ENCODE results near the gene RNASEH1.
"Not testable (repeated sequence)": the region's sequence is repeated elsewhere in the genome, so short reads cannot be mapped to it uniquely, and the experiment has no call there.

Gene RNASEH1

GRCh38 chr2:3585261-3586109 is 27.4 kb upstream of the RNASEH1 start:
- no peak overlapping the region for H2AFZ ChIP-seq (ENCODE audit: low read depth, low read length)
- no peaks in the 10 kb centered on the region for H3K4me1 ChIP-seq (ENCODE audit: insufficient read depth, low read length)
- H3K4me3 ChIP-seq (ENCODE audit: low read length) = no peak overlapping the region
- peaks cover 41% of the 10 kb centered on the region for H3K36me3 ChIP-seq (ENCODE audit: insufficient read depth, low read length)
- H3K9me3 ChIP-seq (ENCODE audit: low read length) = no peaks in the 10 kb centered on the region
- H3K27me3 ChIP-seq (ENCODE audit: insufficient read depth, low read length) = no peaks in the 10 kb centered on the region

- H2AFZ ChIP-seq (ENCODE audit: low read depth, low read length) = no peak overlapping the region
- no peaks in the 10 kb centered on the region for H3K4me1 ChIP-seq (ENCODE audit: insufficient read depth, low read length)
- no peaks in the 10 kb centered on the region for H3K9me3 ChIP-seq (ENCODE audit: low read length)
- H3K4me3 ChIP-seq (ENCODE audit: low read length) = no peak overlapping the region
- H3K36me3 ChIP-seq (ENCODE audit: insufficient read depth, low read length) = peaks cover 49% of the 10 kb centered on the region
- H3K27me3 ChIP-seq (ENCODE audit: insufficient read depth, low read length) = no peaks in the 10 kb centered on the region
These were observed 26.6 kb upstream of the RNASEH1 start for GRCh38 chr2:3584608-3585260.

GRCh38 chr2:3584076-3584475 is 25.9 kb upstream of the RNASEH1 start:
- Histone ChIP-seq H3K27me3 (ENCODE audit: insufficient read depth, low read length) (no peaks in the 10 kb centered on the region), H3K4me1 (ENCODE audit: insufficient read depth, low read length) (no peaks in the 10 kb centered on the region), H3K9me3 (ENCODE audit: low read length) (no peaks in the 10 kb centered on the region), H3K4me3 (ENCODE audit: low read length) (no peak overlapping the region), H3K36me3 (ENCODE audit: insufficient read depth, low read length) (peaks cover 56% of the 10 kb centered on the region), H2AFZ (ENCODE audit: low read depth, low read length) (no peak overlapping the region)

GRCh38 chr2:3581367-3582262 is 23.5 kb upstream of the RNASEH1 start:
- H3K36me3 ChIP-seq (ENCODE audit: insufficient read depth, low read length) = peaks cover 80% of the 10 kb centered on the region
- peaks cover 18% of the 10 kb centered on the region for H3K4me1 ChIP-seq (ENCODE audit: insufficient read depth, low read length)
- H2AFZ ChIP-seq (ENCODE audit: low read depth, low read length) = no peak overlapping the region
- H3K4me3 ChIP-seq (ENCODE audit: low read length) = no peak overlapping the region
- no peaks in the 10 kb centered on the region for H3K27me3 ChIP-seq (ENCODE audit: insufficient read depth, low read length)
- H3K9me3 ChIP-seq (ENCODE audit: low read length) = no peaks in the 10 kb centered on the region

- no peak overlapping the region for H3K4me3 ChIP-seq (ENCODE audit: low read length)
- peaks cover 27% of the 10 kb centered on the region for H3K4me1 ChIP-seq (ENCODE audit: insufficient read depth, low read length)
- no peaks in the 10 kb centered on the region for H3K9me3 ChIP-seq (ENCODE audit: low read length)
- no peaks in the 10 kb centered on the region for H3K27me3 ChIP-seq (ENCODE audit: insufficient read depth, low read length)
- no peak overlapping the region for H2AFZ ChIP-seq (ENCODE audit: low read depth, low read length)
- peaks cover 86% of the 10 kb centered on the region for H3K36me3 ChIP-seq (ENCODE audit: insufficient read depth, low read length)
These were observed 22.3 kb upstream of the RNASEH1 start for GRCh38 chr2:3580449-3580848.

GRCh38 chr2:3578987-3579386 is 20.9 kb upstream of the RNASEH1 start:
- no peaks in the 10 kb centered on the region for H3K9me3 ChIP-seq (ENCODE audit: low read length)
- peaks cover 27% of the 10 kb centered on the region for H3K4me1 ChIP-seq (ENCODE audit: insufficient read depth, low read length)
- no peaks in the 10 kb centered on the region for H3K27me3 ChIP-seq (ENCODE audit: insufficient read depth, low read length)
- H3K4me3 ChIP-seq (ENCODE audit: low read length) = no peak overlapping the region
- H2AFZ ChIP-seq (ENCODE audit: low read depth, low read length) = no peak overlapping the region
- H3K36me3 ChIP-seq (ENCODE audit: insufficient read depth, low read length) = peaks cover 76% of the 10 kb centered on the region

- Histone ChIP-seq H3K4me3 (ENCODE audit: low read length) (peak overlapping the region; percentile 99), H3K4me1 (ENCODE audit: insufficient read depth, low read length) (peaks cover 27% of the 10 kb centered on the region), H3K36me3 (ENCODE audit: insufficient read depth, low read length) (peaks cover 53% of the 10 kb centered on the region)
- H3K27me3 ChIP-seq (ENCODE audit: insufficient read depth, low read length); H2AFZ ChIP-seq (ENCODE audit: low read depth, low read length); H3K9me3 ChIP-seq (ENCODE audit: low read length): not testable (repeated sequence)
These were observed 18.1 kb upstream of the RNASEH1 start for GRCh38 chr2:3576263-3576630.

- H3K27me3 ChIP-seq (ENCODE audit: insufficient read depth, low read length) = no peaks in the 10 kb centered on the region
- no peaks in the 10 kb centered on the region for H3K9me3 ChIP-seq (ENCODE audit: low read length)
- H3K4me3 ChIP-seq (ENCODE audit: low read length) = peak overlapping the region; percentile 99
- H3K36me3 ChIP-seq (ENCODE audit: insufficient read depth, low read length) = peaks cover 47% of the 10 kb centered on the region
- H3K4me1 ChIP-seq (ENCODE audit: insufficient read depth, low read length) = peaks cover 27% of the 10 kb centered on the region
- peak overlapping the region; percentile 37 for H2AFZ ChIP-seq (ENCODE audit: low read depth, low read length)
These were observed 17.6 kb upstream of the RNASEH1 start for GRCh38 chr2:3575534-3576262.

- no peak overlapping the region for H2AFZ ChIP-seq (ENCODE audit: low read depth, low read length)
- no peak overlapping the region for H3K4me3 ChIP-seq (ENCODE audit: low read length)
- H3K27me3 ChIP-seq (ENCODE audit: insufficient read depth, low read length) = no peaks in the 10 kb centered on the region
- peaks cover 27% of the 10 kb centered on the region for H3K4me1 ChIP-seq (ENCODE audit: insufficient read depth, low read length)
- H3K9me3 ChIP-seq (ENCODE audit: low read length) = no peaks in the 10 kb centered on the region
- H3K36me3 ChIP-seq (ENCODE audit: insufficient read depth, low read length) = peaks cover 32% of the 10 kb centered on the region
These were observed 16.0 kb upstream of the RNASEH1 start for GRCh38 chr2:3574155-3574554.

- Histone ChIP-seq H3K4me3 (ENCODE audit: low read length) (no peak overlapping the region), H3K27me3 (ENCODE audit: insufficient read depth, low read length) (no peaks in the 10 kb centered on the region), H3K9me3 (ENCODE audit: low read length) (no peaks in the 10 kb centered on the region), H3K4me1 (ENCODE audit: insufficient read depth, low read length) (peaks cover 16% of the 10 kb centered on the region), H3K36me3 (ENCODE audit: insufficient read depth, low read length) (peaks cover 16% of the 10 kb centered on the region), H2AFZ (ENCODE audit: low read depth, low read length) (no peak overlapping the region)
These were observed 14.5 kb upstream of the RNASEH1 start for GRCh38 chr2:3572620-3573019.

GRCh38 chr2:3571284-3571683 is 13.2 kb upstream of the RNASEH1 start:
- Histone ChIP-seq H3K27me3 (ENCODE audit: insufficient read depth, low read length) (no peaks in the 10 kb centered on the region), H3K9me3 (ENCODE audit: low read length) (no peaks in the 10 kb centered on the region), H3K4me1 (ENCODE audit: insufficient read depth, low read length) (peaks cover 5% of the 10 kb centered on the region), H3K4me3 (ENCODE audit: low read length) (no peak overlapping the region), H3K36me3 (ENCODE audit: insufficient read depth, low read length) (peaks cover 3% of the 10 kb centered on the region), H2AFZ (ENCODE audit: low read depth, low read length) (no peak overlapping the region)

GRCh38 chr2:3569656-3570055 is 11.5 kb upstream of the RNASEH1 start:
- not testable (repeated sequence) for H3K36me3 ChIP-seq (ENCODE audit: insufficient read depth, low read length); H3K4me3 ChIP-seq (ENCODE audit: low read length); H3K4me1 ChIP-seq (ENCODE audit: insufficient read depth, low read length); H3K9me3 ChIP-seq (ENCODE audit: low read length); H2AFZ ChIP-seq (ENCODE audit: low read depth, low read length); H3K27me3 ChIP-seq (ENCODE audit: insufficient read depth, low read length)
